GM19035 (cell line): ENCODE results near the gene SYCP3.

Experiments
- ATAC-seq: cut with Tn5 transposase; IDR thresholded peaks from one replicate; pipeline ENCODE4 v1.9.1; 2021; ENCODE audit not compliant: unreplicated experiment

SYCP3 gene

GRCh38 chr12:101738920-101739665 lies at the start of gene SYCP3:
Gene SYCP3, minus strand, starts transcription at chr12:101739462. Its CDS starts 1,527 bp downstream, at chr12:101737935.
- no peak for ATAC-seq

GRCh38 chr12:101785671-101786070 lies 46.4 kb upstream of the SYCP3 start:
- no peak for ATAC-seq

GRCh38 chr12:101784376-101784775 lies 45.1 kb upstream of the SYCP3 start:
- no peak for ATAC-seq

- ATAC-seq, result no peak
These were observed 44.6 kb upstream of the SYCP3 start for GRCh38 chr12:101783838-101784237.

GRCh38 chr12:101783150-101783549 lies 43.9 kb upstream of the SYCP3 start:
- ATAC-seq, result no peak

- no peak for ATAC-seq
These were observed 43.0 kb upstream of the SYCP3 start for GRCh38 chr12:101782273-101782731.

GRCh38 chr12:101781834-101782233 lies 42.6 kb upstream of the SYCP3 start:
- ATAC-seq, result no peak

- ATAC-seq, result no peak
These were observed 41.3 kb upstream of the SYCP3 start for GRCh38 chr12:101780599-101780998.

GRCh38 chr12:101779626-101780025 lies 40.4 kb upstream of the SYCP3 start:
- ATAC-seq, result no peak

- no peak for ATAC-seq
These were observed 39.9 kb upstream of the SYCP3 start for GRCh38 chr12:101779200-101779599.

- no peak for ATAC-seq
These were observed 38.7 kb upstream of the SYCP3 start for GRCh38 chr12:101777978-101778377.

- no peak for ATAC-seq
These were observed 38.2 kb upstream of the SYCP3 start for GRCh38 chr12:101777485-101777884.

GRCh38 chr12:101775816-101776215 lies 36.6 kb upstream of the SYCP3 start:
- ATAC-seq, result no peak

- ATAC-seq, result peak; percentile 85
These were observed 34.4 kb upstream of the SYCP3 start for GRCh38 chr12:101773650-101774162.

GRCh38 chr12:101772012-101772775 lies 32.9 kb upstream of the SYCP3 start:
- no peak for ATAC-seq

GRCh38 chr12:101769865-101770264 lies 30.6 kb upstream of the SYCP3 start:
- no peak for ATAC-seq

GRCh38 chr12:101768781-101769180 lies 29.5 kb upstream of the SYCP3 start:
- ATAC-seq, result no peak

- no peak for ATAC-seq
These were observed 28.3 kb upstream of the SYCP3 start for GRCh38 chr12:101767537-101767936.

GRCh38 chr12:101764051-101764792 lies 25.0 kb upstream of the SYCP3 start:
- ATAC-seq, result no peak

- no peak for ATAC-seq
These were observed 24.1 kb upstream of the SYCP3 start for GRCh38 chr12:101763246-101763931.

- ATAC-seq, result no peak
These were observed 22.5 kb upstream of the SYCP3 start for GRCh38 chr12:101761781-101762180.
